Activated CD4-positive, alpha-beta T cell treated with anti-CD3 and anti-CD28 coated beads for 36 hours (primary cell): ENCODE data around the gene HOXA3. TPM values are rescaled to one million over a fixed set of nuclear protein-coding genes. Genes with fewer than 3 reads are reported as not detected.
A peak's percentile ranks its signal among the peaks of the same experiment; 100 is the strongest.

Experiments used
- ATAC-seq: fragments of 200-7000 bp; cut with Tn5 transposase; one replicate; pipeline ENCODE4 v1.10.0; 2021; ENCODE audit warnings: mild to moderate bottlenecking, moderate library complexity
- CTCF ChIA-PET: fragments of 350-600 bp; sonication (Branson Sonifier 250); formaldehyde crosslinking; loops from one replicate; lab custom pipeline; 2021; ENCODE audit warnings: antibody characterized with exemption; lab: Charles Lee
- POLR2A ChIA-PET: fragments of 350-600 bp; sonication (Branson Sonifier 250); formaldehyde crosslinking; loops from one replicate; lab custom pipeline; 2021; ENCODE audit warnings: antibody characterized with exemption, inconsistent platforms; lab: Charles Lee
- DNase-seq: peaks from one replicate; pipeline ENCODE4 v3.0.0-alpha.2; 2020
- H3K27ac Mint-ChIP-seq: one replicate; pipeline ENCODE4 v1.8.0; 2021; ENCODE audit warnings: mixed read lengths
- H3K27me3 Mint-ChIP-seq: one replicate; pipeline ENCODE4 v1.8.0; 2021; ENCODE audit warnings: mixed read lengths
- H3K36me3 Mint-ChIP-seq: one replicate; pipeline ENCODE4 v1.8.0; 2021; ENCODE audit warnings: low read depth, mixed read lengths
- H3K4me1 Mint-ChIP-seq: one replicate; pipeline ENCODE4 v1.8.0; 2021; ENCODE audit warnings: mixed read lengths
- H3K4me3 Mint-ChIP-seq: one replicate; pipeline ENCODE4 v1.8.0; 2021; ENCODE audit warnings: mild to moderate bottlenecking, moderate library complexity, mixed read lengths
- H3K9me3 Mint-ChIP-seq: one replicate; pipeline ENCODE4 v1.8.0; 2021; ENCODE audit warnings: low read depth, mixed read lengths
- intact Hi-C, 2 experiments: fragments of 100-400 bp; cut with DNase I in 1 of 2; cut with micrococcal nuclease in 1 of 2; formaldehyde crosslinking; loops; one replicate each; pipeline versions ENCODE4 v1.14.2 to v1.15.1; 2022 to 2024; cut with DNase I, micrococcal nuclease
- total RNA-seq, 2 experiments: library from RNA; stranded (reverse); gene quantifications; one replicate each; pipeline ENCODE4 v1.2.3, GENCODE V29; 2021

HOXA3 gene
- total RNA-seq, 2 experiments from 2014 or later = not detected

- Mint-ChIP-seq H3K9me3 (no peaks in the 10 kb centered on the region), H3K4me3 (no peak overlapping the region), H3K27ac (no peak overlapping the region), H3K4me1 (peaks cover 11% of the 10 kb centered on the region), H3K27me3 (peaks cover 27% of the 10 kb centered on the region), H3K36me3 (no peaks in the 10 kb centered on the region)
- POLR2A ChIA-PET = no interaction called here
- CTCF ChIA-PET = interaction anchor here (0.6 kb wide), 1 partner anchor 10 kb away, joined by 4 read pairs; no protein-coding TSS in a partner anchor
- intact Hi-C loops = no loop called here
- DNase-seq (no peak), ATAC-seq (no peak)
Measured at GRCh38 chr7:27139334-27140125, 12.9 kb downstream of the HOXA3 start.

- H3K27me3 Mint-ChIP-seq = peaks cover 32% of the 10 kb centered on the region
Measured at GRCh38 chr7:27138985-27139333, 13.4 kb downstream of the HOXA3 start.

GRCh38 chr7:27138472-27138871 is 13.9 kb downstream of the HOXA3 start:
- intact Hi-C loops = no loop called here
- H3K4me3 Mint-ChIP-seq = no peak overlapping the region
- H3K9me3 Mint-ChIP-seq = no peaks in the 10 kb centered on the region
- ATAC-seq (no peak), DNase-seq (no peak)
- ChIA-PET POLR2A (no interaction called here), CTCF (no interaction called here)
- no peak overlapping the region for H3K27ac Mint-ChIP-seq
- H3K27me3 Mint-ChIP-seq = peaks cover 36% of the 10 kb centered on the region
- H3K4me1 Mint-ChIP-seq = peaks cover 19% of the 10 kb centered on the region
- no peaks in the 10 kb centered on the region for H3K36me3 Mint-ChIP-seq

More at GRCh38 chr7:27138985-27139333, 13.4 kb downstream of the HOXA3 start:
- ChIA-PET CTCF (no interaction called here), POLR2A (no interaction called here)
- Mint-ChIP-seq H3K4me3 (no peak overlapping the region), H3K27ac (no peak overlapping the region), H3K36me3 (no peaks in the 10 kb centered on the region), H3K4me1 (peaks cover 16% of the 10 kb centered on the region), H3K9me3 (no peaks in the 10 kb centered on the region)
- intact Hi-C loops = no loop called here
- no peak for DNase-seq
- no peak for ATAC-seq

- ATAC-seq (no peak), DNase-seq (no peak)
- H3K4me3 Mint-ChIP-seq = no peak overlapping the region
- ChIA-PET CTCF (no interaction called here), POLR2A (no interaction called here)
- H3K36me3 Mint-ChIP-seq = no peaks in the 10 kb centered on the region
- peaks cover 36% of the 10 kb centered on the region for H3K27me3 Mint-ChIP-seq
- H3K9me3 Mint-ChIP-seq = no peaks in the 10 kb centered on the region
- intact Hi-C loops = no loop called here
- H3K4me1 Mint-ChIP-seq = peaks cover 19% of the 10 kb centered on the region
- no peak overlapping the region for H3K27ac Mint-ChIP-seq
Measured at GRCh38 chr7:27137640-27138315, 14.6 kb downstream of the HOXA3 start.

GRCh38 chr7:27134392-27134791 is 18.0 kb downstream of the HOXA3 start:
- ChIA-PET POLR2A (no interaction called here), CTCF (interaction anchor here (0.8 to 1.2 kb wide), 2 partner anchors 24 to 33 kb away, joined by 3 read pairs; no protein-coding TSS in a partner anchor)
- intact Hi-C loops = loop anchor here (1.0 to 5.0 kb wide), 4 partner anchors 16 to 269 kb away; partner anchors contain the start of gene HOXA1 (in 1 of the 2)
- DNase-seq (peak; percentile 39), ATAC-seq (peak; percentile 78)
- Mint-ChIP-seq H3K9me3 (no peaks in the 10 kb centered on the region), H3K36me3 (no peaks in the 10 kb centered on the region), H3K4me1 (peaks cover 19% of the 10 kb centered on the region), H3K27ac (peak overlapping the region; percentile 49), H3K27me3 (peaks cover 32% of the 10 kb centered on the region), H3K4me3 (no peak overlapping the region)

- CTCF ChIA-PET = interaction anchor here (0.6 to 0.8 kb wide), 2 partner anchors 32 to 55 kb away, joined by 3 read pairs; no protein-coding TSS in a partner anchor
- DNase-seq (no peak), ATAC-seq (no peak)
- Mint-ChIP-seq H3K9me3 (no peaks in the 10 kb centered on the region), H3K36me3 (no peaks in the 10 kb centered on the region), H3K4me3 (no peak overlapping the region), H3K4me1 (peaks cover 19% of the 10 kb centered on the region), H3K27ac (no peak overlapping the region), H3K27me3 (peaks cover 36% of the 10 kb centered on the region)
- POLR2A ChIA-PET = no interaction called here
- intact Hi-C loops = loop anchor here (1.0 to 5.0 kb wide), 4 partner anchors 17 to 268 kb away; partner anchors contain the start of gene HOXA1 (in 1 of the 2)
Measured at GRCh38 chr7:27133409-27134231, 18.8 kb downstream of the HOXA3 start.

GRCh38 chr7:27132978-27133377 is 19.4 kb downstream of the HOXA3 start:
- DNase-seq (no peak), ATAC-seq (no peak)
- H3K27ac Mint-ChIP-seq = no peak overlapping the region
- peaks cover 19% of the 10 kb centered on the region for H3K4me1 Mint-ChIP-seq
- H3K36me3 Mint-ChIP-seq = no peaks in the 10 kb centered on the region
- no peak overlapping the region for H3K4me3 Mint-ChIP-seq
- POLR2A ChIA-PET = no interaction called here
- CTCF ChIA-PET = no interaction called here
- no peaks in the 10 kb centered on the region for H3K9me3 Mint-ChIP-seq
- peaks cover 38% of the 10 kb centered on the region for H3K27me3 Mint-ChIP-seq
- intact Hi-C loops = loop anchor here in 1 of 2 experiments (5.0 kb wide), 1 partner anchor 36 kb away; the partner anchor contains the start of gene HOXA1

GRCh38 chr7:27132214-27132613 is 20.2 kb downstream of the HOXA3 start:
- no peaks in the 10 kb centered on the region for H3K9me3 Mint-ChIP-seq
- peaks cover 34% of the 10 kb centered on the region for H3K27me3 Mint-ChIP-seq
- ChIA-PET POLR2A (no interaction called here), CTCF (interaction anchor here (1.1 kb wide), 2 partner anchors 16 to 18 kb away, joined by 3 read pairs; no protein-coding TSS in a partner anchor)
- H3K4me3 Mint-ChIP-seq = no peak overlapping the region
- ATAC-seq (no peak), DNase-seq (no peak)
- H3K27ac Mint-ChIP-seq = no peak overlapping the region
- no peaks in the 10 kb centered on the region for H3K36me3 Mint-ChIP-seq
- intact Hi-C loops = loop anchor here in 1 of 2 experiments (5.0 kb wide), 1 partner anchor 35 kb away; the partner anchor contains the start of gene HOXA1
- peaks cover 19% of the 10 kb centered on the region for H3K4me1 Mint-ChIP-seq

GRCh38 chr7:27131390-27131819 is 21.0 kb downstream of the HOXA3 start:
- POLR2A ChIA-PET = no interaction called here
- H3K9me3 Mint-ChIP-seq = no peaks in the 10 kb centered on the region
- intact Hi-C loops = loop anchor here in 1 of 2 experiments (5.0 kb wide), 1 partner anchor 34 kb away; the partner anchor contains the start of gene HOXA1
- H3K36me3 Mint-ChIP-seq = no peaks in the 10 kb centered on the region
- CTCF ChIA-PET = interaction anchor here (1.1 kb wide), 2 partner anchors 17 to 19 kb away, joined by 3 read pairs; no protein-coding TSS in a partner anchor
- peaks cover 19% of the 10 kb centered on the region for H3K4me1 Mint-ChIP-seq
- ATAC-seq = no peak
- no peak overlapping the region for H3K27ac Mint-ChIP-seq
- DNase-seq = no peak
- H3K4me3 Mint-ChIP-seq = peak overlapping the region; percentile 56
- peaks cover 39% of the 10 kb centered on the region for H3K27me3 Mint-ChIP-seq

GRCh38 chr7:27130540-27131389 is 21.6 kb downstream of the HOXA3 start, which contains the start of gene HOXA4:
Gene HOXA4 (minus strand): TSS chr7:27130757. CDS start chr7:27130733, 24 bp downstream.
- Mint-ChIP-seq H3K9me3 (no peaks in the 10 kb centered on the region), H3K36me3 (no peaks in the 10 kb centered on the region), H3K4me1 (peaks cover 17% of the 10 kb centered on the region), H3K27me3 (peaks cover 38% of the 10 kb centered on the region), H3K4me3 (peak within 1 kb of the TSS; percentile 56), H3K27ac (peak within 1 kb of the TSS; percentile 42)
- DNase-seq (peak; percentile 83), ATAC-seq (peak; percentile 87)
- intact Hi-C loops = loop anchor here in 1 of 2 experiments (5.0 kb wide), 1 partner anchor 33 kb away; the partner anchor contains the start of gene HOXA1
- ChIA-PET POLR2A (no interaction called here), CTCF (interaction anchor here (1.1 kb wide), 2 partner anchors 17 to 20 kb away, joined by 3 read pairs; no protein-coding TSS in a partner anchor)
